Activated CD8-positive, alpha-beta memory T cell treated with anti-CD3 and anti-CD28 coated beads, Interleukin-2, amount 50 U/mL, for 1 hour (primary cell): ENCODE data around the gene CUX1.
"Not testable (repeated sequence)": the region's sequence is repeated elsewhere in the genome, so short reads cannot be mapped to it uniquely, and the experiment has no call there.

ENCODE experiments used
- DNase-seq: peaks from one replicate; pipeline ENCODE4 v3.0.0-alpha.2; 2020; ENCODE audit errors: extremely low read depth

CUX1 gene

GRCh38 chr7:102008535-102009262 lies 191.3 kb downstream of the CUX1 start:
- DNase-seq, result no peak

- no peak for DNase-seq
Observed at GRCh38 chr7:102009628-102010027, 192.2 kb downstream of the CUX1 start.

GRCh38 chr7:102012112-102012830 lies 194.8 kb downstream of the CUX1 start:
- DNase-seq, result not testable (repeated sequence)

- DNase-seq, result no peak
Observed at GRCh38 chr7:102012941-102013461, 195.6 kb downstream of the CUX1 start.

- no peak for DNase-seq
Observed at GRCh38 chr7:102018876-102019275, 201.4 kb downstream of the CUX1 start.

GRCh38 chr7:102019461-102019860 lies 202.0 kb downstream of the CUX1 start:
- no peak for DNase-seq

GRCh38 chr7:102021841-102022618 lies 204.6 kb downstream of the CUX1 start:
- DNase-seq, result no peak

- DNase-seq, result no peak
Observed at GRCh38 chr7:102024005-102024768, 206.8 kb downstream of the CUX1 start.

GRCh38 chr7:102024769-102025391 lies 207.5 kb downstream of the CUX1 start:
- DNase-seq, result no peak

- not testable (repeated sequence) for DNase-seq
Observed at GRCh38 chr7:102025777-102026176, 208.4 kb downstream of the CUX1 start.

GRCh38 chr7:102028206-102028826 lies 210.9 kb downstream of the CUX1 start:
- no peak for DNase-seq

GRCh38 chr7:102029616-102030015 lies 212.2 kb downstream of the CUX1 start:
- DNase-seq, result no peak

- no peak for DNase-seq
Observed at GRCh38 chr7:102030696-102031095, 213.3 kb downstream of the CUX1 start.

- DNase-seq, result no peak
Observed at GRCh38 chr7:102036958-102037357, 219.5 kb downstream of the CUX1 start.

- DNase-seq, result no peak
Observed at GRCh38 chr7:102039706-102040105, 222.3 kb downstream of the CUX1 start.

GRCh38 chr7:102040569-102040968 lies 223.1 kb downstream of the CUX1 start:
- DNase-seq, result no peak

GRCh38 chr7:102042016-102042656 lies 224.7 kb downstream of the CUX1 start:
- no peak for DNase-seq

- DNase-seq, result not testable (repeated sequence)
Observed at GRCh38 chr7:102042796-102043195, 225.4 kb downstream of the CUX1 start.

GRCh38 chr7:102044641-102044983 lies 227.2 kb downstream of the CUX1 start:
- no peak for DNase-seq

GRCh38 chr7:102044984-102045673 lies 227.7 kb downstream of the CUX1 start:
- DNase-seq, result no peak
